RWPE2 (cell line): ENCODE measurements around the gene ROR2.
A peak's percentile ranks its signal among the peaks of the same experiment; 100 is the strongest.

Experiments used
- ATAC-seq: fragments of 200-7000 bp; cut with Tn5 transposase; 3 replicates; pipeline ENCODE4 v1.9.1; 2021; ENCODE audit warnings: low read depth
- DNase-seq: peaks from one replicate; pipeline ENCODE4 v3.0.0-alpha.2; 2020; ENCODE audit warnings: low spot score
- H3K27ac ChIP-seq: fragments of 450-650 bp; 2 replicates; pipeline ENCODE4 v1.5.1; 2017; ENCODE audit warnings: mild to moderate bottlenecking; ENCODE audit not compliant: poor library complexity, severe bottlenecking
- H3K27me3 ChIP-seq: fragments of 250-450 bp; sonication (Bioruptor Pico); 2 replicates; pipeline ENCODE4 v1.5.1; 2021; ENCODE audit warnings: mild to moderate bottlenecking, moderate library complexity; ENCODE audit not compliant: insufficient read depth, poor library complexity, severe bottlenecking
- H3K36me3 ChIP-seq: fragments of 250-450 bp; sonication (Bioruptor Pico); 2 replicates; pipeline ENCODE4 v1.5.1; 2020; ENCODE audit warnings: low read depth, mild to moderate bottlenecking, moderate library complexity
- H3K4me1 ChIP-seq: fragments of 250-450 bp; sonication (Bioruptor Pico); 2 replicates; pipeline ENCODE4 v1.5.1; 2021; ENCODE audit warnings: mild to moderate bottlenecking, moderate library complexity; ENCODE audit not compliant: insufficient read depth, poor library complexity, severe bottlenecking
- H3K4me3 ChIP-seq: fragments of 250-450 bp; sonication (Bioruptor Pico); 2 replicates; pipeline ENCODE4 v1.5.1; 2021; ENCODE audit warnings: mild to moderate bottlenecking, moderate library complexity; ENCODE audit not compliant: severe bottlenecking
- H3K9me3 ChIP-seq: fragments of 250-450 bp; sonication (Bioruptor Pico); 2 replicates; pipeline ENCODE4 v1.5.1; 2021; ENCODE audit warnings: mild to moderate bottlenecking, moderate library complexity; ENCODE audit not compliant: severe bottlenecking
- CTCF ChIP-seq: fragments of 450-650 bp; IDR thresholded peaks from one replicate; pipeline ENCODE4 v1.5.1; 2017; ENCODE audit warnings: mild to moderate bottlenecking, moderate library complexity; ENCODE audit not compliant: poor library complexity, severe bottlenecking

ROR2 gene

GRCh38 chr9:91908746-91909145, 41.3 kb downstream of the ROR2 start:
- Histone ChIP-seq H3K4me1 (no peaks in the 10 kb centered on the region), H3K36me3 (no peaks in the 10 kb centered on the region), H3K4me3 (no peak overlapping the region), H3K27me3 (no peaks in the 10 kb centered on the region), H3K9me3 (no peaks in the 10 kb centered on the region), H3K27ac (no peak overlapping the region)
- no peak for TF ChIP-seq CTCF
- ATAC-seq (no peak), DNase-seq (no peak)

GRCh38 chr9:91908293-91908623, 41.8 kb downstream of the ROR2 start:
- no peak for ATAC-seq
- no peak for TF ChIP-seq CTCF
- no peak for DNase-seq
- H3K27ac ChIP-seq: no peak overlapping the region
- H3K27me3 ChIP-seq: no peaks in the 10 kb centered on the region
- H3K4me3 ChIP-seq: no peak overlapping the region
- H3K36me3 ChIP-seq: no peaks in the 10 kb centered on the region
- no peaks in the 10 kb centered on the region for H3K4me1 ChIP-seq
- H3K9me3 ChIP-seq: no peaks in the 10 kb centered on the region

GRCh38 chr9:91907484-91908292, 42.3 kb downstream of the ROR2 start:
- TF ChIP-seq CTCF: no peak
- Histone ChIP-seq H3K27me3 (no peaks in the 10 kb centered on the region), H3K27ac (no peak overlapping the region), H3K36me3 (no peaks in the 10 kb centered on the region), H3K9me3 (no peaks in the 10 kb centered on the region), H3K4me1 (no peaks in the 10 kb centered on the region), H3K4me3 (no peak overlapping the region)
- ATAC-seq (no peak), DNase-seq (no peak)

- ATAC-seq (peak; percentile 63), DNase-seq (no peak)
- no peaks in the 10 kb centered on the region for H3K27me3 ChIP-seq
- H3K27ac ChIP-seq: no peak overlapping the region
- TF ChIP-seq CTCF: no peak
- H3K9me3 ChIP-seq: no peaks in the 10 kb centered on the region
- H3K4me3 ChIP-seq: peak overlapping the region; percentile 29
- no peaks in the 10 kb centered on the region for H3K4me1 ChIP-seq
- H3K36me3 ChIP-seq: no peaks in the 10 kb centered on the region
Observed at GRCh38 chr9:91905991-91906469, 44.0 kb downstream of the ROR2 start.

GRCh38 chr9:91905237-91905650, 44.8 kb downstream of the ROR2 start:
- Histone ChIP-seq H3K4me1 (no peaks in the 10 kb centered on the region), H3K4me3 (no peak overlapping the region), H3K36me3 (no peaks in the 10 kb centered on the region), H3K27me3 (no peaks in the 10 kb centered on the region), H3K27ac (no peak overlapping the region), H3K9me3 (no peaks in the 10 kb centered on the region)
- TF ChIP-seq CTCF: no peak
- no peak for DNase-seq
- no peak for ATAC-seq
